Neural crest cell (in vitro differentiated cells): ENCODE data around the gene IGF1R. TPM values are rescaled to one million over a fixed set of nuclear protein-coding genes. Genes with fewer than 3 reads are reported as not detected.

Experiments
- DNase-seq: peaks from one replicate; pipeline ENCODE4 v3.0.0; 2021; ENCODE audit warnings: low read depth, mixed read lengths, low spot score
- H3K27ac Mint-ChIP-seq: one replicate; pipeline ENCODE4 v1.8.0; 2021; ENCODE audit warnings: mild to moderate bottlenecking, mixed read lengths; ENCODE audit not compliant: unreplicated experiment
- H3K27me3 Mint-ChIP-seq: 2 replicates; pipeline ENCODE4 v1.8.0; 2021; ENCODE audit warnings: low read depth, mild to moderate bottlenecking, mixed read lengths
- H3K36me3 Mint-ChIP-seq: 2 replicates; pipeline ENCODE4 v1.8.0; 2021; ENCODE audit warnings: low read depth, mild to moderate bottlenecking, mixed read lengths
- H3K4me1 Mint-ChIP-seq: 2 replicates; pipeline ENCODE4 v1.8.0; 2021; ENCODE audit warnings: mixed read lengths
- H3K4me3 Mint-ChIP-seq: one replicate; pipeline ENCODE4 v1.8.0; 2021; ENCODE audit warnings: mild to moderate bottlenecking, mixed read lengths
- H3K9me3 Mint-ChIP-seq: 2 replicates; pipeline ENCODE4 v1.8.0; 2021; ENCODE audit warnings: mixed read lengths
- total RNA-seq: library from RNA; stranded (reverse); gene quantifications from 2 replicates; pipeline ENCODE4 v1.2.1, GENCODE V29; 2021
- TF ChIP-seq, protein P1 (sequence below): fragments of 200-600 bp; sonication (generic); conservative IDR thresholded peaks from 2 replicates; pipeline ENCODE4 v1.5.0; 2021; ENCODE audit warnings: antibody characterized with exemption, mild to moderate bottlenecking

The IGF1R gene
- total RNA-seq, 1 donor from 2014 or later, result 67.6 TPM

DNA sequence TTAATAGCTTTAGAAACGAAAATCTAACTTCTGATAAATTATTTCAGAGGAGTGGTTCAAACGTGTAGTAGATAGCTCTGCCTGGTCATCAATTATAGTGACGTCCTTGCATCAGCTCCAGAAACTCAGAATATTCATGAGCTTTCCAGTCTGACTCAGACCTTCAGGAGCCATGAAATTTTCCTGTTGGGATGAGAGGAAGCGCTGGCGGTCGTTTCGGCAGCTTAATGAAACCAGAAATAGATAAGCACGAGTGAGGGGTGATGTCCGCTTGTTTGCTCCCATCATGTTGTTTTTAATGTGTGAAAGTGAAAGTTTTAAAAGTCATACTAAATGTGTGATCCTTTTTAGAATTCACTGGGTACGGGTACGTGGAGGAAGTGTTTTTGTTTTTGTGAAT is 218.2 kb downstream of the IGF1R start:
- Mint-ChIP-seq H3K27ac (peak overlapping the region; percentile 99), H3K4me3 (peak overlapping the region; percentile 87), H3K4me1 (peaks cover 26% of the 10 kb centered on the region), H3K9me3 (no peaks in the 10 kb centered on the region), H3K36me3 (no peaks in the 10 kb centered on the region), H3K27me3 (no peaks in the 10 kb centered on the region)
- no peak for DNase-seq
- TF ChIP-seq, protein P1, sequence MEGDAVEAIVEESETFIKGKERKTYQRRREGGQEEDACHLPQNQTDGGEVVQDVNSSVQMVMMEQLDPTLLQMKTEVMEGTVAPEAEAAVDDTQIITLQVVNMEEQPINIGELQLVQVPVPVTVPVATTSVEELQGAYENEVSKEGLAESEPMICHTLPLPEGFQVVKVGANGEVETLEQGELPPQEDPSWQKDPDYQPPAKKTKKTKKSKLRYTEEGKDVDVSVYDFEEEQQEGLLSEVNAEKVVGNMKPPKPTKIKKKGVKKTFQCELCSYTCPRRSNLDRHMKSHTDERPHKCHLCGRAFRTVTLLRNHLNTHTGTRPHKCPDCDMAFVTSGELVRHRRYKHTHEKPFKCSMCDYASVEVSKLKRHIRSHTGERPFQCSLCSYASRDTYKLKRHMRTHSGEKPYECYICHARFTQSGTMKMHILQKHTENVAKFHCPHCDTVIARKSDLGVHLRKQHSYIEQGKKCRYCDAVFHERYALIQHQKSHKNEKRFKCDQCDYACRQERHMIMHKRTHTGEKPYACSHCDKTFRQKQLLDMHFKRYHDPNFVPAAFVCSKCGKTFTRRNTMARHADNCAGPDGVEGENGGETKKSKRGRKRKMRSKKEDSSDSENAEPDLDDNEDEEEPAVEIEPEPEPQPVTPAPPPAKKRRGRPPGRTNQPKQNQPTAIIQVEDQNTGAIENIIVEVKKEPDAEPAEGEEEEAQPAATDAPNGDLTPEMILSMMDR, result no peak

GRCh38 chr15:98868564-98868963 is 220.2 kb downstream of the IGF1R start:
- DNase-seq, result no peak
- no peaks in the 10 kb centered on the region for H3K27me3 Mint-ChIP-seq
- TF ChIP-seq, protein P1, result no peak
- peaks cover 33% of the 10 kb centered on the region for H3K4me1 Mint-ChIP-seq
- H3K9me3 Mint-ChIP-seq, result no peaks in the 10 kb centered on the region
- no peaks in the 10 kb centered on the region for H3K36me3 Mint-ChIP-seq
- no peak overlapping the region for H3K27ac Mint-ChIP-seq
- no peak overlapping the region for H3K4me3 Mint-ChIP-seq

GRCh38 chr15:98870788-98871187 is 222.4 kb downstream of the IGF1R start:
- peaks cover 52% of the 10 kb centered on the region for H3K4me1 Mint-ChIP-seq
- no peak for DNase-seq
- no peak overlapping the region for H3K4me3 Mint-ChIP-seq
- H3K9me3 Mint-ChIP-seq, result no peaks in the 10 kb centered on the region
- no peaks in the 10 kb centered on the region for H3K27me3 Mint-ChIP-seq
- H3K27ac Mint-ChIP-seq, result no peak overlapping the region
- TF ChIP-seq, protein P1, result no peak
- no peaks in the 10 kb centered on the region for H3K36me3 Mint-ChIP-seq

GRCh38 chr15:98872774-98873173 is 224.4 kb downstream of the IGF1R start:
- H3K4me1 Mint-ChIP-seq, result peaks cover 39% of the 10 kb centered on the region
- no peaks in the 10 kb centered on the region for H3K36me3 Mint-ChIP-seq
- no peak overlapping the region for H3K4me3 Mint-ChIP-seq
- no peak for DNase-seq
- H3K27me3 Mint-ChIP-seq, result no peaks in the 10 kb centered on the region
- H3K9me3 Mint-ChIP-seq, result no peaks in the 10 kb centered on the region
- no peak overlapping the region for H3K27ac Mint-ChIP-seq
- TF ChIP-seq, protein P1, result no peak

GRCh38 chr15:98873441-98874218 is 225.3 kb downstream of the IGF1R start:
- Mint-ChIP-seq H3K4me3 (peak overlapping the region; percentile 12), H3K4me1 (peaks cover 38% of the 10 kb centered on the region), H3K27me3 (no peaks in the 10 kb centered on the region), H3K36me3 (no peaks in the 10 kb centered on the region), H3K27ac (peak overlapping the region; percentile 1), H3K9me3 (no peaks in the 10 kb centered on the region)
- no peak for DNase-seq
- TF ChIP-seq, protein P1, result no peak
